HG03571 (cell line): ENCODE results near the gene ACAA1.
"Not testable (repeated sequence)": the region's sequence is repeated elsewhere in the genome, so short reads cannot be mapped to it uniquely, and the experiment has no call there.

ENCODE experiments used
- ATAC-seq: cut with Tn5 transposase; IDR thresholded peaks from one replicate; pipeline ENCODE4 v1.9.1; 2021; ENCODE audit not compliant: unreplicated experiment

The ACAA1 gene

GRCh38 chr3:38136393-38136776, 542 bp downstream of the ACAA1 start:
- ATAC-seq, result no peak

- not testable (repeated sequence) for ATAC-seq
These were observed 1.2 kb downstream of the ACAA1 start for GRCh38 chr3:38135621-38136277.

GRCh38 chr3:38134517-38135143, 2.3 kb downstream of the ACAA1 start:
- not testable (repeated sequence) for ATAC-seq

GRCh38 chr3:38133557-38134405, 3.1 kb downstream of the ACAA1 start:
- no peak for ATAC-seq

GRCh38 chr3:38133209-38133556, 3.7 kb downstream of the ACAA1 start:
- no peak for ATAC-seq

- ATAC-seq, result no peak
These were observed 5.1 kb downstream of the ACAA1 start for GRCh38 chr3:38131621-38132369.

GRCh38 chr3:38130631-38131065, 6.3 kb downstream of the ACAA1 start:
- no peak for ATAC-seq

- ATAC-seq, result no peak
These were observed 7.9 kb downstream of the ACAA1 start for GRCh38 chr3:38129058-38129457.

- no peak for ATAC-seq
These were observed 8.6 kb downstream of the ACAA1 start for GRCh38 chr3:38128303-38128655.

- no peak for ATAC-seq
These were observed 9.2 kb downstream of the ACAA1 start for GRCh38 chr3:38127611-38128302.

- ATAC-seq, result no peak
These were observed 10.6 kb downstream of the ACAA1 start for GRCh38 chr3:38126121-38126892.

GRCh38 chr3:38125305-38126120, 11.4 kb downstream of the ACAA1 start:
- no peak for ATAC-seq

- ATAC-seq, result no peak
These were observed 12.4 kb downstream of the ACAA1 start for GRCh38 chr3:38124324-38125122.

- ATAC-seq, result no peak
These were observed 14.1 kb downstream of the ACAA1 start for GRCh38 chr3:38122712-38123290.

- no peak for ATAC-seq
These were observed 15.0 kb downstream of the ACAA1 start for GRCh38 chr3:38121832-38122461.

- no peak for ATAC-seq
These were observed 15.5 kb downstream of the ACAA1 start for GRCh38 chr3:38121451-38121831.

GRCh38 chr3:38120693-38121450, 16.1 kb downstream of the ACAA1 start:
- no peak for ATAC-seq
